GM23338 (cell line): ENCODE measurements around the gene DAD1. TPM values are rescaled to one million over a fixed set of nuclear protein-coding genes. Genes with fewer than 3 reads are reported as not detected.
"Not testable (repeated sequence)": the region's sequence is repeated elsewhere in the genome, so short reads cannot be mapped to it uniquely, and the experiment has no call there.

Experiments
- ATAC-seq: fragments of 200-7000 bp; cut with Tn5 transposase; 3 replicates; pipeline ENCODE4 v1.9.1; 2020
- DNase-seq: peaks from one replicate; pipeline ENCODE4 v3.0.0-alpha.2; 2015; ENCODE audit warnings: low spot score
- H2AFZ ChIP-seq: fragments of 200-600 bp; sonication (generic); 2 replicates; pipeline ENCODE4 v1.8.0; 2016; ENCODE audit warnings: antibody characterized with exemption, mild to moderate bottlenecking, moderate library complexity
- H3F3A ChIP-seq: fragments of 200-600 bp; sonication (generic); replicated peaks from 2 replicates; pipeline ENCODE4 v1.8.0; 2017; ENCODE audit warnings: antibody characterized with exemption, mixed run types, low read depth
- H3K27ac ChIP-seq: fragments of 200-600 bp; sonication (generic); 2 replicates; pipeline ENCODE4 v1.6.1; 2016; ENCODE audit warnings: low read depth
- H3K27me3 ChIP-seq: fragments of 200-600 bp; sonication (generic); 2 replicates; pipeline ENCODE4 v1.8.0; 2016; ENCODE audit warnings: mild to moderate bottlenecking, mixed run types, moderate library complexity; ENCODE audit not compliant: insufficient read depth
- H3K36me3 ChIP-seq: fragments of 200-600 bp; sonication (generic); 2 replicates; pipeline ENCODE4 v1.8.0; 2016; ENCODE audit warnings: mild to moderate bottlenecking; ENCODE audit not compliant: insufficient read depth
- H3K4me1 ChIP-seq: fragments of 200-600 bp; sonication (generic); 2 replicates; pipeline ENCODE4 v1.8.0; 2016; ENCODE audit warnings: mild to moderate bottlenecking, moderate library complexity; ENCODE audit not compliant: insufficient read depth
- H3K4me2 ChIP-seq: fragments of 200-600 bp; sonication (generic); 2 replicates; pipeline ENCODE4 v1.7.1; 2017; ENCODE audit warnings: mixed run types
- H3K4me3 ChIP-seq: fragments of 200-600 bp; sonication (generic); 2 replicates; pipeline ENCODE4 v1.6.1; 2016; ENCODE audit warnings: mixed run types
- H3K79me2 ChIP-seq: fragments of 200-600 bp; sonication (generic); replicated peaks from 2 replicates; pipeline ENCODE4 v1.8.0; 2017; ENCODE audit warnings: mild to moderate bottlenecking; ENCODE audit not compliant: insufficient read depth
- H3K9me2 ChIP-seq: fragments of 200-600 bp; sonication (generic); 2 replicates; pipeline ENCODE4 v1.8.0; 2017; ENCODE audit not compliant: insufficient read depth
- H4K20me1 ChIP-seq: fragments of 200-600 bp; sonication (generic); replicated peaks from 2 replicates; pipeline ENCODE4 v1.8.0; 2017; ENCODE audit warnings: mild to moderate bottlenecking; ENCODE audit not compliant: insufficient read depth
- H3K27ac Mint-ChIP-seq: 2 replicates; pipeline ENCODE4 v1.8.0; 2020; ENCODE audit warnings: inconsistent platforms, mild to moderate bottlenecking, moderate library complexity, mixed read lengths
- H3K27me3 Mint-ChIP-seq: 3 replicates; pipeline ENCODE4 v1.8.0; 2022; ENCODE audit warnings: low read depth, mild to moderate bottlenecking, moderate library complexity, mixed read lengths, inconsistent platforms; ENCODE audit not compliant: insufficient read depth, poor library complexity
- H3K36me3 Mint-ChIP-seq: 3 replicates; pipeline ENCODE4 v1.8.0; 2021; ENCODE audit warnings: low read depth, mild to moderate bottlenecking, inconsistent platforms, moderate library complexity, mixed read lengths
- H3K4me1 Mint-ChIP-seq: 3 replicates; pipeline ENCODE4 v1.8.0; 2020; ENCODE audit warnings: mild to moderate bottlenecking, inconsistent platforms, mixed read lengths
- H3K4me3 Mint-ChIP-seq: 3 replicates; pipeline ENCODE4 v1.8.0; 2021; ENCODE audit warnings: moderate library complexity, mild to moderate bottlenecking, inconsistent platforms, mixed read lengths
- H3K9me3 Mint-ChIP-seq: 3 replicates; pipeline ENCODE4 v1.8.0; 2020; ENCODE audit warnings: moderate library complexity, mild to moderate bottlenecking, inconsistent platforms, mixed read lengths
- ETS1 ChIP-seq: IDR thresholded peaks from 2 replicates; pipeline ENCODE4 v1.6.1; 2016; ENCODE audit warnings: antibody characterized with exemption
- JUNB ChIP-seq: IDR thresholded peaks from one replicate; pipeline ENCODE4 v1.6.1; 2016; ENCODE audit warnings: antibody characterized with exemption; ENCODE audit not compliant: unreplicated experiment
- NANOG ChIP-seq: IDR thresholded peaks from 2 replicates; pipeline ENCODE4 v1.6.1; 2016; ENCODE audit warnings: antibody characterized with exemption, borderline replicate concordance
- REST ChIP-seq: IDR thresholded peaks from one replicate; pipeline ENCODE4 v1.6.1; 2018; ENCODE audit warnings: antibody characterized with exemption; ENCODE audit not compliant: unreplicated experiment
- ZNF114 ChIP-seq: fragments of 250-450 bp; sonication (Bioruptor Pico); IDR thresholded peaks from 2 replicates; pipeline ENCODE4 v1.5.0; 2020; ENCODE audit warnings: mild to moderate bottlenecking, moderate library complexity
- ZNF462 ChIP-seq: fragments of 250-450 bp; sonication (Bioruptor Pico); IDR thresholded peaks from 2 replicates; pipeline ENCODE4 v1.5.0; 2020; ENCODE audit warnings: mild to moderate bottlenecking, moderate library complexity
- polyA plus RNA-seq: library from polyadenylated mRNA; unstranded; fragments of >200 nt; fragmentation: Nextera tagmentation; extraction: Ambion mirVana; gene quantifications from 2 replicates; pipeline ENCODE4 v1.2.1, GENCODE V29; 2016
- total RNA-seq: library from RNA; depleted of rRNA; stranded (reverse); fragments of >200 nt; shearing (Covaris generic); gene quantifications from 2 replicates; pipeline ENCODE4 v1.2.3, GENCODE V29; 2014

DAD1 gene
- total and polyA plus RNA-seq, 2 experiments from 2014 or later: 180 to 252 TPM

GRCh38 chr14:22544406-22544805 lies 44.6 kb downstream of the DAD1 start:
- H3K36me3 Mint-ChIP-seq: no peaks in the 10 kb centered on the region
- ATAC-seq: no peak
- H3K27ac Mint-ChIP-seq: no peak overlapping the region
- H3K4me2 ChIP-seq: no peak overlapping the region
- H3K4me1 ChIP-seq: peaks cover 36% of the 10 kb centered on the region
- H3K79me2 ChIP-seq: no peaks in the 10 kb centered on the region
- H3K4me1 Mint-ChIP-seq: peaks cover 29% of the 10 kb centered on the region
- H3K27me3 ChIP-seq: no peaks in the 10 kb centered on the region
- no peak for TF ChIP-seq NANOG
- no peak for TF ChIP-seq ZNF462
- TF ChIP-seq REST: no peak
- TF ChIP-seq ZNF114: no peak
- TF ChIP-seq ETS1: no peak
- TF ChIP-seq JUNB: no peak
- peaks cover 5% of the 10 kb centered on the region for H3K27me3 Mint-ChIP-seq
- H3K4me3 Mint-ChIP-seq: no peak overlapping the region
- no peak overlapping the region for H3K27ac ChIP-seq
- no peaks in the 10 kb centered on the region for H3K36me3 ChIP-seq
- peaks cover 8% of the 10 kb centered on the region; the same call in 1 of the 2 replicates for H3K9me2 ChIP-seq
- H3F3A ChIP-seq: peaks cover 12% of the 10 kb centered on the region
- DNase-seq: no peak
- H4K20me1 ChIP-seq: no peaks in the 10 kb centered on the region
- no peaks in the 10 kb centered on the region for H3K9me3 Mint-ChIP-seq
- no peak overlapping the region for H3K4me3 ChIP-seq
- 0 out of 2 replicates have a peak overlapping the region, but pooled peaks have one; percentile 28 for H2AFZ ChIP-seq

GRCh38 chr14:22543570-22544357 lies 45.3 kb downstream of the DAD1 start:
- not testable (repeated sequence) for H3K4me3 Mint-ChIP-seq, H3K4me3 ChIP-seq, H3K27ac Mint-ChIP-seq, H3K27ac ChIP-seq, H3K27me3 Mint-ChIP-seq, H2AFZ ChIP-seq, H3K4me2 ChIP-seq, DNase-seq, H3K27me3 ChIP-seq, H3K9me2 ChIP-seq, H4K20me1 ChIP-seq, H3K36me3 ChIP-seq, H3K79me2 ChIP-seq, H3K36me3 Mint-ChIP-seq, H3K9me3 Mint-ChIP-seq, ATAC-seq
- Histone ChIP-seq H3F3A (peaks cover 12% of the 10 kb centered on the region), H3K4me1 (peaks cover 32% of the 10 kb centered on the region)
- H3K4me1 Mint-ChIP-seq: peaks cover 24% of the 10 kb centered on the region
